ENCODE results near the gene HAO1.

The HAO1 gene

GRCh38 chr20:7883741-7884140 is 56.5 kb downstream of the HAO1 start:
- H3K9me3 ChIP-seq (ENCODE audit: control insufficient read depth, insufficient read depth, low read length) = no peaks in the 10 kb centered on the region
- H3K4me3 ChIP-seq (ENCODE audit: low read depth, low read length) = no peak overlapping the region
- H3K27me3 ChIP-seq (ENCODE audit: control insufficient read depth, insufficient read depth, low read length) = no peaks in the 10 kb centered on the region
- no peak overlapping the region for H3K9ac ChIP-seq (ENCODE audit: low read depth, low read length)
- peaks cover 4% of the 10 kb centered on the region for H3K4me1 ChIP-seq (ENCODE audit: control insufficient read depth, insufficient read depth, low read length)
- H3K36me3 ChIP-seq (ENCODE audit: control insufficient read depth, insufficient read depth, low read length) = no peaks in the 10 kb centered on the region

DNA sequence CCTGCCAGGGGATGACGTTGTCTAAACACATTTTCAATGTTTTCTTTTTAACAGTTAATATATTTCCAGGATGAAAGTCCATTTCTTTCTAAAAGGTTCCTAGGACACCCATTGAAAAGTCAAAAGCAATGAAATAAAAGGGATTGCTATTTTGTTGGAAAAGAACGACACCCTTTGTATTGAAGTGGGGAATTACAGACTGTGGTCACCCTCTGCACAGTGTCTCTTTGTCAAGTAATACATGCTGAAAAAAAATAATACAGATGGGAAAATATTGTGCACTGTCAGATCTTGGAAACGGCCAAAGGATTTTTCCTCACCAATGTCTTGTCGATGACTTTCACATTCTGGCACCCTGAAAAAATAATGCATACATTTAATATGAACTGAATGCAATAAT is 56.9 kb downstream of the HAO1 start:
- Histone ChIP-seq H3K27me3 (ENCODE audit: control insufficient read depth, insufficient read depth, low read length) (no peaks in the 10 kb centered on the region), H3K4me1 (ENCODE audit: control insufficient read depth, insufficient read depth, low read length) (peaks cover 4% of the 10 kb centered on the region)

DNA sequence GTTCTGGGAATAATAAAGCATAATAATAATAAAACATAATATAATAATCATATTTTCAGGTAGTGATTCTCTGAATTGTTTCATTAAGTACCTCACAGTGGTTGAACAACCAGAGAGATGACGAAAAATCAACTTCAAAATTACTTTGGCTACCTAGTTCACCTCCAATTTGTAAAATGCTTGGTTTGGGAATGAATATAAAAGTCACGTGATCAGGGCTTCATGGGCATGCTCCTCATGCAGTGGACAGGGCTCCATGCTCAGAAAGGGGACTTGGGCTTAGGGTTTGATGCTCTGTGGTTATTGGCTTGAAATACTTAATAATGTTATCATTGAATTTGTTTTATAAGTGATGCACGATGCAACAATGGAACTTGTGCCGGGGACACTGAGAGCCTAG is 58.2 kb downstream of the HAO1 start:
- H3K27me3 ChIP-seq (ENCODE audit: control insufficient read depth, insufficient read depth, low read length) = no peaks in the 10 kb centered on the region
- no peaks in the 10 kb centered on the region for H3K36me3 ChIP-seq (ENCODE audit: control insufficient read depth, insufficient read depth, low read length)
- H3K4me3 ChIP-seq (ENCODE audit: low read depth, low read length) = no peak overlapping the region
- H3K9me3 ChIP-seq (ENCODE audit: control insufficient read depth, insufficient read depth, low read length) = no peaks in the 10 kb centered on the region
- no peaks in the 10 kb centered on the region for H3K4me1 ChIP-seq (ENCODE audit: control insufficient read depth, insufficient read depth, low read length)
- H3K9ac ChIP-seq (ENCODE audit: low read depth, low read length) = no peak overlapping the region

More for the DNA sequence above, 56.9 kb downstream of the HAO1 start:
- Histone ChIP-seq H3K9ac (ENCODE audit: low read depth, low read length) (no peak overlapping the region), H3K9me3 (ENCODE audit: control insufficient read depth, insufficient read depth, low read length) (no peaks in the 10 kb centered on the region), H3K4me3 (ENCODE audit: low read depth, low read length) (no peak overlapping the region), H3K36me3 (ENCODE audit: control insufficient read depth, insufficient read depth, low read length) (no peaks in the 10 kb centered on the region)

DNA sequence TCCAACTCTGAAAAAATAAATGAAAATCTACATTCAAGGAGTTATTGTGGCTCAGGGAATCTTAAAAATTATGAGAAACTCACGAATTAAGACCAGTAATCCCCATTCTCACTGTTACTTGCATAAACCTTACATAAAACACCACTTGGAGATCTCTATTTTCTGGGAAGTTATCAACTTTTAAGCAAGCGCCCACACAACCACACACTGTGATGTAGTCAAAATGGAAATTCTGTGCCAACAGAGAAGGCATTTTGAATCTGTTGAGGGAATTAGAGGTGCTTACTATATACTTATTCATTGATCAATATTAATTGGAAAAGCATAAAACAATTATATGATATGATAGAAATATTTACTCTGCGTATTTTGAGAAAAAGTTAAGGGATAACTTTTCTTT is 58.7 kb downstream of the HAO1 start:
- Histone ChIP-seq H3K9ac (ENCODE audit: low read depth, low read length) (no peak overlapping the region), H3K4me1 (ENCODE audit: control insufficient read depth, insufficient read depth, low read length) (no peaks in the 10 kb centered on the region), H3K36me3 (ENCODE audit: control insufficient read depth, insufficient read depth, low read length) (no peaks in the 10 kb centered on the region), H3K27me3 (ENCODE audit: control insufficient read depth, insufficient read depth, low read length) (no peaks in the 10 kb centered on the region), H3K9me3 (ENCODE audit: control insufficient read depth, insufficient read depth, low read length) (no peaks in the 10 kb centered on the region), H3K4me3 (ENCODE audit: low read depth, low read length) (no peak overlapping the region)

GRCh38 chr20:7879883-7880282 is 60.4 kb downstream of the HAO1 start:
- no peaks in the 10 kb centered on the region for H3K36me3 ChIP-seq (ENCODE audit: control insufficient read depth, insufficient read depth, low read length)
- H3K9me3 ChIP-seq (ENCODE audit: control insufficient read depth, insufficient read depth, low read length) = no peaks in the 10 kb centered on the region
- H3K4me1 ChIP-seq (ENCODE audit: control insufficient read depth, insufficient read depth, low read length) = no peaks in the 10 kb centered on the region
- H3K9ac ChIP-seq (ENCODE audit: low read depth, low read length) = no peak overlapping the region
- no peak overlapping the region for H3K4me3 ChIP-seq (ENCODE audit: low read depth, low read length)
- no peaks in the 10 kb centered on the region for H3K27me3 ChIP-seq (ENCODE audit: control insufficient read depth, insufficient read depth, low read length)

DNA sequence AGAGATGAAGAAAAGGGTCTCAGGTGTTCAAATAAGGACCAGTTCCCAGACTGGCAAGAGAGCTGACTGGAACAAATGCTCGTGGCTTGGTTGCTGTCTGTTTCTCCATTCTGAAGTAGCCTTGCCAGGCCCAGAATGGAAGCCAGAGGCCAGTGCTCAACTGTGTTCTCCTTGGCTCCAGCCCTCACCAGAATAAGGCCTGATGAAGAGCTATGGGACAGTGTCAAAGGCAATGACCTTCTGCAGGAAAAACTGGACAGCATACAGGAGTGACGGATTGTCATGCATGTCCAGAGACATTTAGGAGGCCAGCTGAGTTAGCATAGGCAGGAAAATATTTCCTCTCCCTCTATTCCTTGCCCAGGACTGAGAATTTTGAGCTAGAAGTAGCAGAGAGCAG is 72.2 kb downstream of the HAO1 start:
- no peaks in the 10 kb centered on the region for H3K36me3 ChIP-seq (ENCODE audit: control insufficient read depth, insufficient read depth, low read length)
- H3K27me3 ChIP-seq (ENCODE audit: control insufficient read depth, insufficient read depth, low read length) = no peaks in the 10 kb centered on the region
- no peaks in the 10 kb centered on the region for H3K9me3 ChIP-seq (ENCODE audit: control insufficient read depth, insufficient read depth, low read length)
- no peak overlapping the region for H3K4me3 ChIP-seq (ENCODE audit: low read depth, low read length)
- no peaks in the 10 kb centered on the region for H3K4me1 ChIP-seq (ENCODE audit: control insufficient read depth, insufficient read depth, low read length)
- no peak overlapping the region for H3K9ac ChIP-seq (ENCODE audit: low read depth, low read length)

DNA sequence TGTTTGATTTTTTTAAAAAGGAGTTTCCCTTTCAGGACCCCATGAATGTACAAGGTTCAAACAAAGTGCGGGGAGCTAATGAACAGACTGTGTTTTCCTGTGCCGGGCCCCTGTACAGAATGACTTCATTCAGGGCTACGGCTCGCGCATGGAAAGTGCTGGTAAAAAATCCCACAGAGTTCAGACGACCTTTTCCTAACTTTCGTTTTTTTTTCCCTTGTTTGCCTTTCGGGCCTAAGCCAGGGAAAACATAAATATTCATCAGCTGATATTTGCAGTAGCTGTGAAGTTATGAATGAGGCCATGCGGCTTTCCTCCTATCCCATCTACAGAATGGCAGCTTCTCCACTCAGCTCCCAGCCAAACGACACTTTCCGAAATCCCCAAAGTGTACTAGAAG is 74.0 kb downstream of the HAO1 start:
- H3K9me3 ChIP-seq (ENCODE audit: control insufficient read depth, insufficient read depth, low read length) = no peaks in the 10 kb centered on the region
- no peak overlapping the region for H3K4me3 ChIP-seq (ENCODE audit: low read depth, low read length)
- H3K36me3 ChIP-seq (ENCODE audit: control insufficient read depth, insufficient read depth, low read length) = no peaks in the 10 kb centered on the region
- H3K4me1 ChIP-seq (ENCODE audit: control insufficient read depth, insufficient read depth, low read length) = no peaks in the 10 kb centered on the region
- H3K27me3 ChIP-seq (ENCODE audit: control insufficient read depth, insufficient read depth, low read length) = no peaks in the 10 kb centered on the region
- H3K9ac ChIP-seq (ENCODE audit: low read depth, low read length) = no peak overlapping the region

GRCh38 chr20:7859356-7859802 is 80.9 kb downstream of the HAO1 start:
- no peak overlapping the region for H3K9ac ChIP-seq (ENCODE audit: low read depth, low read length)

DNA sequence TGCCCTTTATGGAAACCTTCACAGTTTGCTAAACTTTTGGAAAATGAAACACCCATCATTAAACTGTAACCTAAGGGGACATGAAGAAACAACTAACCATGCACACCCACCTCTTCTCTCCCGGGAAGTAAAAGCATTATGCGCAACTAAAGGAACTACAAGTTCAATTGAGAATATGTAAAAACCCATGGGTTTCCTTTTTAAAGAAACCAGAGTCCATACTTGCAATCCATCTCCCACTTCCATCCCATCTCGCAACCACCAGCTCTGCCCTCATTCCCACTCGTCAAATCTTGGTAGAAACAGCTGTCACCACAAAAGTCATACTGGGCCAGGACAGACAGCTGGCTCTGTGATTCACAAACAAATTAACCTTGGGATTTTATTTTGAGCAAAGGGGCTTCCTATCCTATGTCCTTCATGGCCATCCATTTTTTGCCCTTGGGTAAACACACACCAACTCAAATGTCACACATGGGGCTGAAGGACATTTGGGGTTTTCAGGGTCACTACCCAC is 81.5 kb downstream of the HAO1 start:
- no peak overlapping the region for H3K4me3 ChIP-seq (ENCODE audit: low read depth, low read length)
- no peaks in the 10 kb centered on the region for H3K9me3 ChIP-seq (ENCODE audit: control insufficient read depth, insufficient read depth, low read length)
- no peak overlapping the region for H3K9ac ChIP-seq (ENCODE audit: low read depth, low read length)
- no peaks in the 10 kb centered on the region for H3K36me3 ChIP-seq (ENCODE audit: control insufficient read depth, insufficient read depth, low read length)
- no peaks in the 10 kb centered on the region for H3K27me3 ChIP-seq (ENCODE audit: control insufficient read depth, insufficient read depth, low read length)
- H3K4me1 ChIP-seq (ENCODE audit: control insufficient read depth, insufficient read depth, low read length) = peaks cover 9% of the 10 kb centered on the region

More at GRCh38 chr20:7859356-7859802, 80.9 kb downstream of the HAO1 start:
- Histone ChIP-seq H3K9me3 (ENCODE audit: control insufficient read depth, insufficient read depth, low read length) (no peaks in the 10 kb centered on the region), H3K27me3 (ENCODE audit: control insufficient read depth, insufficient read depth, low read length) (no peaks in the 10 kb centered on the region), H3K36me3 (ENCODE audit: control insufficient read depth, insufficient read depth, low read length) (no peaks in the 10 kb centered on the region), H3K4me3 (ENCODE audit: low read depth, low read length) (no peak overlapping the region), H3K4me1 (ENCODE audit: control insufficient read depth, insufficient read depth, low read length) (peaks cover 9% of the 10 kb centered on the region)

GRCh38 chr20:7856756-7857155 is 83.5 kb downstream of the HAO1 start:
- H3K9ac ChIP-seq (ENCODE audit: low read depth, low read length) = no peak overlapping the region
- H3K27me3 ChIP-seq (ENCODE audit: control insufficient read depth, insufficient read depth, low read length) = no peaks in the 10 kb centered on the region
- peaks cover 9% of the 10 kb centered on the region for H3K4me1 ChIP-seq (ENCODE audit: control insufficient read depth, insufficient read depth, low read length)
- H3K36me3 ChIP-seq (ENCODE audit: control insufficient read depth, insufficient read depth, low read length) = no peaks in the 10 kb centered on the region
- no peak overlapping the region for H3K4me3 ChIP-seq (ENCODE audit: low read depth, low read length)
- H3K9me3 ChIP-seq (ENCODE audit: control insufficient read depth, insufficient read depth, low read length) = no peaks in the 10 kb centered on the region

DNA sequence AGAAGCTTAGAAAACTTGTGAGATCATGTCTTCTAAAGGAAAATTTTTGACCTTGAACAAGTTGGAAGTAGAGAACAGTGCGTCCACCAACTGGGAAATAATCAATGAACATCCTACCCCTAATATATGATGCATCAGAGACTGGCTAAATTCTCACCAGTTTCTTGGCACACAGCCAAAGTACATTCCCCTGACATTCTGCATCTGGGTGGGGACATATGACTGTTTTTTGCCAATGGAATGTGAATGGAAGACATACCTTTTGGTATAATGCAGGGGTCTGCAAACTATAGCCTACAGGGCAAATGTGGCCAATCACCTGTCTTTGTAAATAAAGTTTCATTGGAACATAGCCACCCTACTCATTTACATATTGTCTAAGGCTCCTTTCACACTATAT is 84.7 kb downstream of the HAO1 start:
- H3K4me1 ChIP-seq (ENCODE audit: control insufficient read depth, insufficient read depth, low read length) = peaks cover 9% of the 10 kb centered on the region
- no peaks in the 10 kb centered on the region for H3K36me3 ChIP-seq (ENCODE audit: control insufficient read depth, insufficient read depth, low read length)
- no peaks in the 10 kb centered on the region for H3K9me3 ChIP-seq (ENCODE audit: control insufficient read depth, insufficient read depth, low read length)
- H3K4me3 ChIP-seq (ENCODE audit: low read depth, low read length) = no peak overlapping the region
- H3K9ac ChIP-seq (ENCODE audit: low read depth, low read length) = no peak overlapping the region
- no peaks in the 10 kb centered on the region for H3K27me3 ChIP-seq (ENCODE audit: control insufficient read depth, insufficient read depth, low read length)

GRCh38 chr20:7853493-7853892 is 86.8 kb downstream of the HAO1 start:
- Histone ChIP-seq H3K27me3 (ENCODE audit: control insufficient read depth, insufficient read depth, low read length) (no peaks in the 10 kb centered on the region), H3K36me3 (ENCODE audit: control insufficient read depth, insufficient read depth, low read length) (no peaks in the 10 kb centered on the region), H3K9ac (ENCODE audit: low read depth, low read length) (no peak overlapping the region), H3K9me3 (ENCODE audit: control insufficient read depth, insufficient read depth, low read length) (no peaks in the 10 kb centered on the region), H3K4me3 (ENCODE audit: low read depth, low read length) (no peak overlapping the region), H3K4me1 (ENCODE audit: control insufficient read depth, insufficient read depth, low read length) (peaks cover 1% of the 10 kb centered on the region)
